ENCODE data around the gene MSMB. TPM values are rescaled to one million over a fixed set of nuclear protein-coding genes. Genes with fewer than 3 reads are reported as not detected.
A peak's percentile ranks its signal among the peaks of the same experiment; 100 is the strongest.

Gene MSMB
- total and polyA plus RNA-seq, 9 of the 15 experiments (the other 6 are each of a cell fraction or from before 2014, with no cell fraction given) = 0.21 to 0.60 TPM; not detected in 7

DNA sequence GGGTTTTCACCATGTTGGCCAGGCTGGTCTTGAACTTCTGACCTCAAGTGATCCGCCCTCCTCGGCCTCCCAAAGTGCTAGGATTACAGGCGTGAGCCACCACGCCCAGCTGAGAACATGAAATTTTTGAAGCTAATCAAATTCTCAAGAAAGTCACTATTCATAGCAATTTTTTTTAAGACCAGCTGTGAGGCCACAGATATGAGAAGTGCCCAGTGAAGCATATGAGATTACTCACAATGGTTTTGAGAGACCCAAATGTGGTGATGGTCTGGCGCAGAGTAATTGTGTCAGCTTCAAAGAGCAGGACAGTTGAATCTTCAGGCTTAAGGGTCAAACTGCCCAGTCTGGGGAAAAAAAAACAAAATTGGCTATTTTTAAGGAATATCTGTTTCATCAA lies 31.9 kb downstream of the MSMB start (continued):
- TF ChIP-seq, protein P1, sequence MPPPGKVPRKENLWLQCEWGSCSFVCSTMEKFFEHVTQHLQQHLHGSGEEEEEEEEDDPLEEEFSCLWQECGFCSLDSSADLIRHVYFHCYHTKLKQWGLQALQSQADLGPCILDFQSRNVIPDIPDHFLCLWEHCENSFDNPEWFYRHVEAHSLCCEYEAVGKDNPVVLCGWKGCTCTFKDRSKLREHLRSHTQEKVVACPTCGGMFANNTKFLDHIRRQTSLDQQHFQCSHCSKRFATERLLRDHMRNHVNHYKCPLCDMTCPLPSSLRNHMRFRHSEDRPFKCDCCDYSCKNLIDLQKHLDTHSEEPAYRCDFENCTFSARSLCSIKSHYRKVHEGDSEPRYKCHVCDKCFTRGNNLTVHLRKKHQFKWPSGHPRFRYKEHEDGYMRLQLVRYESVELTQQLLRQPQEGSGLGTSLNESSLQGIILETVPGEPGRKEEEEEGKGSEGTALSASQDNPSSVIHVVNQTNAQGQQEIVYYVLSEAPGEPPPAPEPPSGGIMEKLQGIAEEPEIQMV (tag; conservative IDR thresholded peaks at IDR 0.05; ENCODE audit: low read depth) = no peak
- TF ChIP-seq FOXM1 (IDR thresholded peaks at IDR 0.05; ENCODE audit: low read depth) = no peak
- TF ChIP-seq FOXM1 (CRISPR knock-in tag; IDR thresholded peaks at IDR 0.05; ENCODE audit: low read depth) = no peak
- peak; percentile 51 for TF ChIP-seq CBFA2T3 (IDR thresholded peaks at IDR 0.05)
- TF ChIP-seq ZNF232 (CRISPR knock-in tag; IDR thresholded peaks at IDR 0.05) = no peak
- no peak for TF ChIP-seq SOX6 (IDR thresholded peaks at IDR 0.05)
- TF ChIP-seq ADNP (tag; IDR thresholded peaks at IDR 0.05) = no peak
- TF ChIP-seq TCF3 (CRISPR knock-in tag; IDR thresholded peaks at IDR 0.05) = 0 out of 2 replicates have a peak, but pooled peaks have one; percentile 17

DNA sequence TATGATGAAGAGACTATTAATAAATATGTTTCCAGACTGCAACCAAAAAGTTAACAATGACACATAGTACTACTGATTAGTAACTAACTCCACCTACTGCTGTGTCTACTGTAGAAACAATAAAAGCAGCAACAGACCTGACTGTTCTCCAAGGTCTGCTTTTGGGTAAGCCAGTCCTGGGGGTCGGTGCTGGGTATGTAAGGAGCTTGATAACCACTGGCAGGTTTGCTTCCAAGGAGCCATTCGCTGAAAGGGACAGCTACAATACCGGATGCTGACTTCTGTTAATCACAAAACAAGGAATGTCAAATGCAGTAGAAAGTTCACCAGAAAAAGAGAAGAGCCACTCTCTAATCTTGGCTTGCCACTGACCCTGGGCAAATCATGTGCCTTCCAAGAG lies 33.3 kb downstream of the MSMB start:
- no peak overlapping the region for H3K9ac ChIP-seq (ENCODE audit: insufficient read depth in 1 of 2, low read depth in 2 of 2, low read length in 2 of 2)
- TF ChIP-seq ZEB2 (IDR thresholded peaks at IDR 0.05) (no peak), POLR2B (IDR thresholded peaks at IDR 0.05; ENCODE audit: low read depth, partially characterized antibody) (no peak), ZNF707 (CRISPR knock-in tag; conservative IDR thresholded peaks at IDR 0.05) (no peak), HDAC2 (IDR thresholded peaks at IDR 0.05) (no peak), ZNF175 (CRISPR knock-in tag; IDR thresholded peaks at IDR 0.05; ENCODE audit: low read depth) (no peak), NCOA6 (IDR thresholded peaks at IDR 0.05) (no peak), ZNF140 (CRISPR knock-in tag; IDR thresholded peaks at IDR 0.05) (no peak), ZFP30 (CRISPR knock-in tag; IDR thresholded peaks at IDR 0.05; ENCODE audit: borderline replicate concordance) (no peak), RBM17 (IDR thresholded peaks at IDR 0.05; ENCODE audit: borderline replicate concordance, low read depth, low read length) (no peak)
- TF ChIP-seq, protein P2, sequence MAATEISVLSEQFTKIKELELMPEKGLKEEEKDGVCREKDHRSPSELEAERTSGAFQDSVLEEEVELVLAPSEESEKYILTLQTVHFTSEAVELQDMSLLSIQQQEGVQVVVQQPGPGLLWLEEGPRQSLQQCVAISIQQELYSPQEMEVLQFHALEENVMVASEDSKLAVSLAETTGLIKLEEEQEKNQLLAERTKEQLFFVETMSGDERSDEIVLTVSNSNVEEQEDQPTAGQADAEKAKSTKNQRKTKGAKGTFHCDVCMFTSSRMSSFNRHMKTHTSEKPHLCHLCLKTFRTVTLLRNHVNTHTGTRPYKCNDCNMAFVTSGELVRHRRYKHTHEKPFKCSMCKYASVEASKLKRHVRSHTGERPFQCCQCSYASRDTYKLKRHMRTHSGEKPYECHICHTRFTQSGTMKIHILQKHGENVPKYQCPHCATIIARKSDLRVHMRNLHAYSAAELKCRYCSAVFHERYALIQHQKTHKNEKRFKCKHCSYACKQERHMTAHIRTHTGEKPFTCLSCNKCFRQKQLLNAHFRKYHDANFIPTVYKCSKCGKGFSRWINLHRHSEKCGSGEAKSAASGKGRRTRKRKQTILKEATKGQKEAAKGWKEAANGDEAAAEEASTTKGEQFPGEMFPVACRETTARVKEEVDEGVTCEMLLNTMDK (IDR thresholded peaks at IDR 0.05; ENCODE audit: borderline replicate concordance, insufficient read depth, low read depth, low read length, poor library complexity, severe bottlenecking) = no peak
- TF ChIP-seq, protein P3, sequence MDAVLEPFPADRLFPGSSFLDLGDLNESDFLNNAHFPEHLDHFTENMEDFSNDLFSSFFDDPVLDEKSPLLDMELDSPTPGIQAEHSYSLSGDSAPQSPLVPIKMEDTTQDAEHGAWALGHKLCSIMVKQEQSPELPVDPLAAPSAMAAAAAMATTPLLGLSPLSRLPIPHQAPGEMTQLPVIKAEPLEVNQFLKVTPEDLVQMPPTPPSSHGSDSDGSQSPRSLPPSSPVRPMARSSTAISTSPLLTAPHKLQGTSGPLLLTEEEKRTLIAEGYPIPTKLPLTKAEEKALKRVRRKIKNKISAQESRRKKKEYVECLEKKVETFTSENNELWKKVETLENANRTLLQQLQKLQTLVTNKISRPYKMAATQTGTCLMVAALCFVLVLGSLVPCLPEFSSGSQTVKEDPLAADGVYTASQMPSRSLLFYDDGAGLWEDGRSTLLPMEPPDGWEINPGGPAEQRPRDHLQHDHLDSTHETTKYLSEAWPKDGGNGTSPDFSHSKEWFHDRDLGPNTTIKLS (IDR thresholded peaks at IDR 0.05; ENCODE audit: borderline replicate concordance, low read depth) = no peak
- no peaks in the 10 kb centered on the region for H3K9me3 ChIP-seq (replicated peaks; ENCODE audit: control insufficient read depth, insufficient read depth, low read depth, low read length)
- CTCF ChIA-PET (ENCODE audit: low intra/inter-chr PET ratio) = no interaction called here
- peaks cover 4 to 12% of the 10 kb centered on the region in 2 experiments; a peak in 4 of 5 replicates for H3K4me1 ChIP-seq (replicated peaks in 1 of 2; ENCODE audit: control insufficient read depth in 2 of 2, insufficient read depth in 2 of 2, low read length in 2 of 2)
- peaks cover 55% of the 10 kb centered on the region for H3K79me2 ChIP-seq (ENCODE audit: control insufficient read depth, insufficient read depth, low read length)
- DNase-seq (ENCODE audit: extremely low read depth in 1 of 4, low spot score in 3 of 4) (no peak), FAIRE-seq (no peak), ATAC-seq (no peak)
- H2AFZ ChIP-seq (ENCODE audit: low read depth, low read length) = no peak overlapping the region
- no peak overlapping the region for H3K27ac ChIP-seq (ENCODE audit: extremely low read depth, low read depth, low read length)
- intact Hi-C loops (cut with micrococcal nuclease) = no loop called here
- H3K36me3 ChIP-seq (ENCODE audit: control insufficient read depth, insufficient read depth, low read length) = peaks cover 97% of the 10 kb centered on the region
- H3K4me2 ChIP-seq (ENCODE audit: insufficient read depth, low read length) = no peak overlapping the region
- POLR2A ChIA-PET = interaction anchor here (1.0 to 1.4 kb wide), 2 partner anchors 8 to 11 kb away, joined by 3 to 9 read pairs; no protein-coding TSS in a partner anchor
- WGBS (ENCODE audit: insufficient coverage, low coverage, missing lambda C conversion rate) = 81% methylated on average over 3 of the region's 3 CpGs
- H3K27me3 ChIP-seq (ENCODE audit: control insufficient read depth in 2 of 2, insufficient read depth in 2 of 2, low read length in 2 of 2) = no peaks in the 10 kb centered on the region
- no TSS peak for BruUV-seq (replicated peaks)
- no peaks in the 10 kb centered on the region for H4K20me1 ChIP-seq (replicated peaks; ENCODE audit: control insufficient read depth, insufficient read depth, low read length)
- no peaks in the 10 kb centered on the region for H3K9me1 ChIP-seq (ENCODE audit: control insufficient read depth, insufficient read depth, low read length)
- no peak overlapping the region for H3K4me3 ChIP-seq
- in situ Hi-C loops (cut with MboI) = no loop called here
